Loucy (cell line): ENCODE data around the gene NIPBL.
"Not testable (repeated sequence)": the region's sequence is repeated elsewhere in the genome, so short reads cannot be mapped to it uniquely, and the experiment has no call there.

Experiments used
- H2AFZ ChIP-seq: fragments of 200-600 bp; sonication (generic); 2 replicates; pipeline ENCODE4 v1.6.0; 2016; ENCODE audit warnings: antibody characterized with exemption, mild to moderate bottlenecking, low read length, moderate library complexity
- H3F3A ChIP-seq: fragments of 200-600 bp; 2 replicates; pipeline ENCODE4 v1.6.0; 2016; ENCODE audit warnings: antibody characterized with exemption, low read depth, mild to moderate bottlenecking
- H3K27me3 ChIP-seq: fragments of 200-600 bp; sonication (generic); 2 replicates; pipeline ENCODE4 v1.6.1; 2014; ENCODE audit warnings: low read length, mild to moderate bottlenecking; ENCODE audit not compliant: insufficient read depth, poor library complexity, severe bottlenecking
- H3K36me3 ChIP-seq: fragments of 200-600 bp; sonication (generic); 2 replicates; pipeline ENCODE4 v1.6.1; 2016; ENCODE audit warnings: low read length; ENCODE audit not compliant: insufficient read depth
- H3K4me1 ChIP-seq: fragments of 200-600 bp; sonication (generic); 2 replicates; pipeline ENCODE4 v1.5.1; 2014; ENCODE audit warnings: low read length, mild to moderate bottlenecking; ENCODE audit not compliant: insufficient read depth, poor library complexity, severe bottlenecking
- H3K4me2 ChIP-seq: fragments of 200-600 bp; sonication (generic); 2 replicates; pipeline ENCODE4 v1.6.0; 2014; ENCODE audit warnings: antibody characterized with exemption, low read length, low read depth, mild to moderate bottlenecking; ENCODE audit not compliant: poor library complexity, severe bottlenecking
- H3K4me3 ChIP-seq: fragments of 200-600 bp; sonication (generic); 2 replicates; pipeline ENCODE4 v1.5.1; 2014; ENCODE audit warnings: low read length, mild to moderate bottlenecking, mixed read lengths; ENCODE audit not compliant: poor library complexity, severe bottlenecking
- H3K79me2 ChIP-seq: fragments of 200-600 bp; sonication (generic); 2 replicates; pipeline ENCODE4 v1.6.1; 2014; ENCODE audit warnings: low read length; ENCODE audit not compliant: insufficient read depth
- H3K9ac ChIP-seq: fragments of 200-600 bp; sonication (generic); 2 replicates; pipeline ENCODE4 v1.6.0; 2014; ENCODE audit warnings: mild to moderate bottlenecking, low read depth, low read length, moderate library complexity; ENCODE audit not compliant: poor library complexity, severe bottlenecking
- H3K9me2 ChIP-seq: fragments of 200-600 bp; sonication (generic); replicated peaks from 2 replicates; pipeline ENCODE4 v1.6.1; 2016; ENCODE audit warnings: low read depth, low read length, mixed read lengths
- H3K9me3 ChIP-seq: fragments of 200-600 bp; sonication (generic); 2 replicates; pipeline ENCODE4 v1.6.1; 2014; ENCODE audit warnings: mild to moderate bottlenecking, antibody characterized with exemption, low read length, low read depth; ENCODE audit not compliant: insufficient read depth
- H4K20me1 ChIP-seq: fragments of 200-600 bp; sonication (generic); 2 replicates; pipeline ENCODE4 v1.6.0; 2014; ENCODE audit warnings: antibody characterized with exemption, low read length, mild to moderate bottlenecking; ENCODE audit not compliant: insufficient read depth, poor library complexity, severe bottlenecking
- EZH2phosphoT487 ChIP-seq: fragments of 200-600 bp; IDR thresholded peaks from 2 replicates; pipeline ENCODE4 v1.6.1; 2018; ENCODE audit warnings: antibody characterized with exemption, mild to moderate bottlenecking, moderate library complexity, borderline replicate concordance
- TF ChIP-seq, protein P1 (sequence below): fragments of 200-600 bp; sonication (generic); conservative IDR thresholded peaks from 2 replicates; pipeline ENCODE4 v1.5.1; 2014; ENCODE audit warnings: mild to moderate bottlenecking, antibody characterized with exemption, low read length

The NIPBL gene

DNA sequence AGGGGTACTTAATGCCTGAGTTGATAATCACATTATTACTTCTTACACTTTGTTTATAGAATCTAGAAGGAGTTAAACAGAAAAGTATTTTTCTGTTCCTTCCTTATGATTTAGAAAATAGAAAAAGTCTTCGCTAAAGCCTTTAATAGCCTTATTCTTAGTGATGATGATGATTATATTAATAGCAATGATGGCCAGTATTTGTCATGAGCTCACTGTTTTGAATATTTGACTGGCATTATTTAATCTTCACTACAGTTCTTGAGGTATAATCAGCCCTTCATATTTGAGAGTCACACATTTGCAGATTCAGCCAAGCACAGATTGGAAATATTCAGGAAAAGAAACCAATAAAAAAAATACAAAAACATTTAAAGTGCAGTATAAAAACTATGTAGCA is 23.3 kb downstream of the NIPBL start:
- peaks cover 89% of the 10 kb centered on the region for H4K20me1 ChIP-seq
- no peaks in the 10 kb centered on the region for H3K36me3 ChIP-seq
- no peaks in the 10 kb centered on the region for H3K27me3 ChIP-seq
- H2AFZ ChIP-seq = no peak overlapping the region
- H3K4me3 ChIP-seq = no peak overlapping the region
- H3K4me2 ChIP-seq = no peak overlapping the region
- peaks cover 3% of the 10 kb centered on the region for H3K4me1 ChIP-seq
- peaks cover 100% of the 10 kb centered on the region for H3K79me2 ChIP-seq
- H3K9me3 ChIP-seq = peaks cover 8% of the 10 kb centered on the region; the same call in 1 of the 2 replicates
- no peaks in the 10 kb centered on the region for H3F3A ChIP-seq
- H3K9me2 ChIP-seq = no peaks in the 10 kb centered on the region
- TF ChIP-seq, protein P1, sequence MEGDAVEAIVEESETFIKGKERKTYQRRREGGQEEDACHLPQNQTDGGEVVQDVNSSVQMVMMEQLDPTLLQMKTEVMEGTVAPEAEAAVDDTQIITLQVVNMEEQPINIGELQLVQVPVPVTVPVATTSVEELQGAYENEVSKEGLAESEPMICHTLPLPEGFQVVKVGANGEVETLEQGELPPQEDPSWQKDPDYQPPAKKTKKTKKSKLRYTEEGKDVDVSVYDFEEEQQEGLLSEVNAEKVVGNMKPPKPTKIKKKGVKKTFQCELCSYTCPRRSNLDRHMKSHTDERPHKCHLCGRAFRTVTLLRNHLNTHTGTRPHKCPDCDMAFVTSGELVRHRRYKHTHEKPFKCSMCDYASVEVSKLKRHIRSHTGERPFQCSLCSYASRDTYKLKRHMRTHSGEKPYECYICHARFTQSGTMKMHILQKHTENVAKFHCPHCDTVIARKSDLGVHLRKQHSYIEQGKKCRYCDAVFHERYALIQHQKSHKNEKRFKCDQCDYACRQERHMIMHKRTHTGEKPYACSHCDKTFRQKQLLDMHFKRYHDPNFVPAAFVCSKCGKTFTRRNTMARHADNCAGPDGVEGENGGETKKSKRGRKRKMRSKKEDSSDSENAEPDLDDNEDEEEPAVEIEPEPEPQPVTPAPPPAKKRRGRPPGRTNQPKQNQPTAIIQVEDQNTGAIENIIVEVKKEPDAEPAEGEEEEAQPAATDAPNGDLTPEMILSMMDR = no peak
- TF ChIP-seq EZH2phosphoT487 = no peak
- H3K9ac ChIP-seq = no peak overlapping the region

DNA sequence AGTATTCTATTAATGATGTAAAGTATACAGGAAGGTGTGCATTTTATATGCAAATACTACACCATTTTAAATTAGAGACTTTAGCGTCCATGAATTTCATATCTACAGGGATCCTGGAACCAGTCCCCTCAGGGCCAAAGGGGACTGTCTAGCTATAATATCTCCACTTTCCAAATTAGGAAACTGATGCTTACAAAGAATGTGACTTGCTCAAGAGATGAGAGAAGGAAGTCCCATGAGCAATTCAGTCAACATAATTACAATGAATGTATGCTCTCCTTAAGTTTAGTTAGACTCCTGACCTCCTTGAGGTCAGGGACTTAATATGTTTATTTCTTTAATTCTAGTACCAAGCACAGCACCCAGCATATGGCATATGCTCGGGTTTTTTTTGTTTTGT is 23.7 kb downstream of the NIPBL start:
- H3K4me1 ChIP-seq = peaks cover 8% of the 10 kb centered on the region
- H3K79me2 ChIP-seq = peaks cover 100% of the 10 kb centered on the region
- H3K36me3 ChIP-seq = no peaks in the 10 kb centered on the region
- H2AFZ ChIP-seq = no peak overlapping the region
- TF ChIP-seq, protein P1 = no peak
- no peak for TF ChIP-seq EZH2phosphoT487
- H3K9me3 ChIP-seq = peaks cover 8% of the 10 kb centered on the region; the same call in 1 of the 2 replicates
- H3K9ac ChIP-seq = no peak overlapping the region
- H3K4me3 ChIP-seq = no peak overlapping the region
- no peaks in the 10 kb centered on the region for H3K27me3 ChIP-seq
- no peaks in the 10 kb centered on the region for H3F3A ChIP-seq
- H4K20me1 ChIP-seq = peaks cover 89% of the 10 kb centered on the region
- H3K9me2 ChIP-seq = no peaks in the 10 kb centered on the region
- H3K4me2 ChIP-seq = no peak overlapping the region

DNA sequence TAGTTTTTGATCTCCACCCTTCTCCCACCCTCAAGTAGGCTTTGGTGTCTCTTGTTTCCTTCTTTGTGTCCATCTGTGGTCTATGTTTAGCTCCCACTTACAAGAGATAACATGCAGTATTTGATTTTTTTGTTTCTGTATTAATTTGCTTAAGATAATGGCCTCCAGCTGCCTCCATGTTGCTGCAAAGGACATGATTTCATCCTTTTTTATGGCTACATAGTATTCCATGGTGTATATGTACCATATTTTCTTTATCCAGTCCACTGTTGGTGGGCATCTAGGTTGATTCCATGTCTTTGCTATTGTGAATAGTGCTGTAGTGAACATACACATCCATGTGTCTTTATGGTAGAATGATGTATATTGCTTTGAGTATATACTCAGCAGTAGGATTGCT is 24.5 kb downstream of the NIPBL start:
- H3F3A ChIP-seq, H2AFZ ChIP-seq, H3K9me3 ChIP-seq, H3K4me1 ChIP-seq, H3K4me3 ChIP-seq, H3K36me3 ChIP-seq, H3K9ac ChIP-seq, H3K9me2 ChIP-seq, H3K4me2 ChIP-seq, H3K27me3 ChIP-seq: not testable (repeated sequence)
- Histone ChIP-seq H3K79me2 (peaks cover 100% of the 10 kb centered on the region), H4K20me1 (peaks cover 87% of the 10 kb centered on the region)

DNA sequence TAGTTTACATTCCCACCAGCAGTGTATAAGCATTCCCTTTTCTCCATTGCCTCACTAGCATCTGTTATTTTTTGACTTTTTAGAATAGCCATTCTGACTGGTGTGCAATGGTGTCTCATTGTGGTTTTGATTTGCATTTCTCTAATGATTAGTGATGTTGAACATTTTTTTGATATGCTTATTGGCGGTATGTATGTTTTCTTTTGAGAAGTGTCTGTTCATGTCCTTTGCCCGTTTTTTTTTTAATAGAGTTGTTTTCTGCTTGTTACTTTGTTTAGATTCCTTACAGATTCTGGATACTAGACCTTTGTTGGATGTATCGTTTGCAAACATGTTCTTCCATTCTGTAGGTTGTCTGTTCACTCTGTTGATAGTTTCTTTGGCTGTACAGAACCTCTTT is 25.3 kb downstream of the NIPBL start:
- no peaks in the 10 kb centered on the region for H3K36me3 ChIP-seq
- peaks cover 9% of the 10 kb centered on the region for H3K4me1 ChIP-seq
- H3K79me2 ChIP-seq = peaks cover 100% of the 10 kb centered on the region
- TF ChIP-seq, protein P1 = no peak
- no peak for TF ChIP-seq EZH2phosphoT487
- no peak overlapping the region for H3K4me3 ChIP-seq
- H3K27me3 ChIP-seq = no peaks in the 10 kb centered on the region
- peaks cover 87% of the 10 kb centered on the region for H4K20me1 ChIP-seq
- H3K9me3 ChIP-seq = peaks cover 8% of the 10 kb centered on the region; the same call in 1 of the 2 replicates
- no peak overlapping the region for H3K9ac ChIP-seq
- no peak overlapping the region for H2AFZ ChIP-seq
- no peak overlapping the region for H3K4me2 ChIP-seq
- no peaks in the 10 kb centered on the region for H3K9me2 ChIP-seq
- no peaks in the 10 kb centered on the region for H3F3A ChIP-seq
